Measurements from ENCODE around the gene RNF220.
A peak's percentile ranks its signal among the peaks of the same experiment; 100 is the strongest.

Gene RNF220

GRCh38 chr1:44641126-44642102 is 236.4 kb downstream of the RNF220 start:
- DNase-seq: no peak

DNA sequence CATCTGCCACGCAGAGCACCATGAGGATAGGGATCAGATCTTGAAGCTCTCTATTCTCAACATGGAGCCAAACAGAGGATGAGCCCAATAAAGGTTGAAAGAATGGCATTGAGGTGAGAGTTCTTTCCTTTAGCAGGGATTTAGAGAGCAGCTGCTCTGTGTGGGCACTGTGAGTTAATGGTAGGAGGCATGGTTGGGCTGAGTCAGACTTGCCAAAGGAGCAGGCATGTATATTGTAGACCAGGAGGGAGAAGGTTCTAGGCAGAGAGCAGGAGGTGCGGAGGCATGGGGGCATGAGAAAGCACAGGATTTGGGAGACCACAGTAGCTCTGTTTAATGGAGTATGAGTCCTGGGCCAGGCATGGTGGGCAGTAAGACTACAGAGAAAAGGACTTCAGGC is 237.2 kb downstream of the RNF220 start:
- DNase-seq: no peak

- DNase-seq: no peak
Measured at GRCh38 chr1:44642925-44643324, 237.9 kb downstream of the RNF220 start.

GRCh38 chr1:44643721-44644334 is 238.8 kb downstream of the RNF220 start:
- no peak for DNase-seq

- no peak for DNase-seq
Measured at GRCh38 chr1:44644806-44645205, 239.8 kb downstream of the RNF220 start.

GRCh38 chr1:44645476-44646244 is 240.6 kb downstream of the RNF220 start:
- no peak for DNase-seq

GRCh38 chr1:44646261-44647110 is 241.4 kb downstream of the RNF220 start:
- DNase-seq: no peak

DNA sequence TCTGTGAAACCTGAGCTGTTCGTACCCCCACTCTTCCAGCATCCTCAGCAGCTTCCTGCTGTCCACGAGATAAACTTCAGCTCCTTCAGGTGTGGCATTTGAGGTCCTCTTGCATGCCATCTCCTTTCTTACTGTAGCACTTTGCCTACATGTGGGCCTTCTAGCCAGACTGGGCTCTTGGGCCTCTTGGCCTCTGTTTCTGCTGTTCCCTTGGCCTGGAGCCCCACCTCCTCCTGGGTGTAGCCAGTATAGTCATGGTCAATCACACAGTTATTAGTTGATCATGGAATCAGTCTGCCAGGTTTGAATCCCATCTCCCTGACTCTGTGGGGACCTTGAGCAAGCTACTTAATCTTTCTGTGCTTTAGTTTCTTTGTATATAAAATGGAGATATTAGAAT is 242.8 kb downstream of the RNF220 start:
- DNase-seq: no peak

- no peak for DNase-seq
Measured at GRCh38 chr1:44648529-44649250, 243.6 kb downstream of the RNF220 start.

DNA sequence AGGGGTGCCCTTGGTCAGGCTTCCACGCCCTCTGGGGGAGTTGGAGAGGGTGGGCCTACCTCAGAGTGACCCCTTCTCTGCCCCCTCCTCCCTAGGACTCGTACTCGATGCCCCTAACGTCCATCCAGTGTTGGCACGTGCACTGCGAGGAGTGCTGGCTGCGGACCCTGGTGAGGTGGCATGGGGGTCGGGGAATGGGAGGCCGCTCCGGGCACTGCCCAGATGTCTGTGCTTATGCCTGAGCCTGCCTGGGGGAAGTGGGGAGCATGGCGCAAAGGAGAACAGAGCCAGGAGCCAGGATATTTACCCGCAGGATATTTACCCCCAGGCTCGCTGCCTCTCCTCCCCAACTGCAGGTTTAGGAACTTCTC is 244.7 kb downstream of the RNF220 start:
- DNase-seq: no peak

- DNase-seq: no peak
Measured at GRCh38 chr1:44650159-44650831, 245.2 kb downstream of the RNF220 start.

DNA sequence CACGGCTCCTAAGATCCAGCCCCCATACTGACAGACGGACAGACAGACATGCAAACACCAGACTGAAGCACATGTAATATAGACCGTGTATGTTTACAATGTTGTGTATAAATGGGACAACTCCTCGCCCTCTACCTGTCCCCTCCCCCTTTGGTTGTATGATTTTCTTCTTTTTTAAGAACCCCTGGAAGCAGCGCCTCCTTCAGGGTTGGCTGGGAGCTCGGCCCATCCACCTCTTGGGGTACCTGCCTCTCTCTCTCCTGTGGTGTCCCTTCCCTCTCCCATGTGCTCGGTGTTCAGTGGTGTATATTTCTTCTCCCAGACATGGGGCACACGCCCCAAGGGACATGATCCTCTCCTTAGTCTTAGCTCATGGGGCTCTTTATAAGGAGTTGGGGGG is 246.0 kb downstream of the RNF220 start:
- DNase-seq: no peak

DNA sequence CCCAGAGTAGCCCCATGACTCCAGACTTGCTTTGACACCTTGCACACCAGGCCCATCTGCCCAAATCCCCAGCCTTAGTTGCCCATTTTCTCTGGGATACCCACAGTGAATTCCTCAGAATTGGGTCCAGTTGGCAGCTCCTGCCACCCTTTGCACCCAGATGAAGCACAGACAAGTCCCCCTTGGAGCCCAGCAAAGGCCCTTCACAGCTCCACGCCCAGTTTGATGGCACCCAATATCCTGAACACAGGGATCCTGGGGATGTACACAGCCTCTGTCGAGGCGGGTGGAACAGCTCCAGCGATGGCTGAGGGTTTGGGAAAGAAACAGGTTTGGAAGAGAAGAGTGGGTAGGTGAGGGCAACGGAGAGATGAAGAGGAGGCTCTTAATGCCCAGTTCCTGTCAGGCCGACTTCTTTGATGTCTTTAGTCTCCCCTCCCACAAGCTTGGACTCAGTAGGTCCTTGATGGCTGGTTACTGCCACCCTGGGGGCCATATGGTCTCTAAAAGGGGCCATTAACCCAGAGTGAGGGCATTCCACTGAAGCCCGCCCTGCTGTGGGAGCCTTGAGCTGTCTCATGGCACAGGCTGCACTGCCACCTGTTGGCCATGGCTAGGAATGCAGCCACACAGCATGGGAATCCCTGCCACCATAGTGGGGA is 247.5 kb downstream of the RNF220 start:
- peak; percentile 67 for DNase-seq

GRCh38 chr1:44653107-44653964 is 248.3 kb downstream of the RNF220 start:
- no peak for DNase-seq

DNA sequence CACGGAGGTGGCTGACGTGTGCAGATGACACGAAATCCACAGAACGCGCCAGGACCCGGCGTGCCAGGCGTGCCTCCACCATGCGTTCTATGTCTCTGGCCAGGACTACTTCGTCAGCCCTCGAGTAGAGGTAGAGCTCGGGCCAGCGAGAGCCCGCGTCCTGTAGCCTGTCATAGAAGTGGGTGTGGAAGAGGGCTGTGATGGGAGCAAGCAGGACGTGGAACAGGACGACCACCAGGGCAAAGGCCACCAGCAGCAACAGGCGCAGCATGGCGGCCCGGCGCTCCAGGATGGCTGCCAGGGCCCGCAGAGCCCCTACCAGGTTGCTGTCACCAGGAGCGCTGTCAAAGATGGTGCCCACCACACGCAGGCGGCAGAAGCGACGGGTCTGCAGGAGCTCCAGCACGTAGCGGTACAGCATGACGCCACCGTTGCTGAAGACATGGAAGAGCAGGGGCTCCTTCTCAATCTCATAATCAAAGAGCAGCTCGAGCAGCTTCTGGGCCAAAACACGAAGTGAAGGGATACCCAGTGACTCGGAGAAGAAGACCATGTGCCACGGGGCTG is 249.6 kb downstream of the RNF220 start:
- no peak for DNase-seq

GRCh38 chr1:44655609-44656008 is 250.6 kb downstream of the RNF220 start:
- no peak for DNase-seq

DNA sequence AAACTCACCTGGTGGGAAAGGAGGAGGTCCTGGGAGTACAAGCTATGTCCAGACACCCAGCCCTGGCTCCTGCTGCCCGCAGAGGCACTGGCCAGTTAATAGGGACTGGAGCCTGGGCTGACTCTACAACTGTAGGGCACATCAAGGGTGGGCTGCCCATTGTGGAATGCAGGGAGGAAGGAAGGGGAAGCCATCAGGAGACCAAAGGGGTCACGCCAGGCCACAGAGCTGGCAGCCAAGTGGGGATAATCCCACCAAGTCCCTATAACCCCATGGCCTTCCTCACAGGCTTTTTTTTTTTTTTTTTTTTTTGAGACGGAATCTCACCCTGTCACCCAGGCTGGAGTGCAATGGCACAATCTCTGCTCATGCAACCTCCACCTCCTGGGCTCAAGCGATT is 254.5 kb downstream of the RNF220 start:
- no peak for DNase-seq

GRCh38 chr1:44660176-44660575 is 255.1 kb downstream of the RNF220 start:
- no peak for DNase-seq

All from NCI-H2227 treated with DMSO at 0.1 percent for 48 hours (cell line).